HG03095 (cell line): ENCODE data around the gene ATG101.
A peak's percentile ranks its signal among the peaks of the same experiment; 100 is the strongest.

ENCODE experiments used
- ATAC-seq: cut with Tn5 transposase; IDR thresholded peaks from one replicate; pipeline ENCODE4 v1.9.1; 2021; ENCODE audit warnings: moderate library complexity; ENCODE audit not compliant: unreplicated experiment

Gene ATG101

GRCh38 chr12:52057638-52058576 lies 11.9 kb upstream of the ATG101 start:
- no peak for ATAC-seq

- no peak for ATAC-seq
Observed at GRCh38 chr12:52058631-52059361, 11.0 kb upstream of the ATG101 start.

DNA sequence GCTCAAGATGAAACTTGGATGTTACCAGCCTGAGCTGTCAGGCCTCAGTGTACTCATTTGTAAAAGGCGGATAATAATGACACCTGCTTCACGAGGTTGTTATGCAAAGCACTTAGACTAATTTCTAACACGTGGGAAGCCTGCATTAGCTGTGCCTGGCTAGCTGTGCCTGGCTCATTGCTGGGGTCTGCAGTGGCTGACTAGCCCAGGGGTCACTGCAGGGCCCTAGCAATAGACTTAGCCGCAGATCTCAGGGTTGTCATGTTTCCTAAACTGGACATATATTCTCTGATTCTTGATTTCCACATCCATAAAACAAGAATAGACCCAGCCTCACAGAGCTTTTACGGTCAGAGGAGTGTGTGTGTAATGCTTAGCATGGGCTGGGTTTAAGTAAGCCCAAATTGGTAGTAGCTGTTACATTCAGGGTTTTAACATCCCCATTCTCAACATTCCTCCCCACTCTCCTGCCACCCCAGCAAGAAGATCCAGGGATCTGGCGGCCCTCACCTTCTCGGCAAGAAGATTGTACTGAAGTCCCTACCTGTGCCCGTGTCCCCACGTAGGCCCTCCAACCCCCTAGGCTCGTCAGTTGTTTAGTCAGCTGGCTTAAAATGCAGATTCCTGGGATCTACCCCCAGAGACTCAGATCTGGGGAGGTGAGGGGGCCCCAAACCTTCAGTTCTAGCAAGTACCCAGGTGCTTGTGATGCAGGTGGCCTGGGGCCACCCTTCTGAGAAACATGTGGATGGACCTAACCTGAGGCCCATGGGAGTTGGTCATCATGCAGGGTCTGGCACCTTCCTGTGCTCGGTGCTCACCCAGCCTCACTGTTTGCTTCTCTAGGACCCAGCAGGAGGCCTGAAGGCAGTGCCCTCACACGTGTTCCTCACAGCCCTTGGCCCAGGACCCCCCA lies 9.9 kb upstream of the ATG101 start:
- ATAC-seq = no peak

GRCh38 chr12:52060498-52061177 lies 9.1 kb upstream of the ATG101 start:
- ATAC-seq = no peak

DNA sequence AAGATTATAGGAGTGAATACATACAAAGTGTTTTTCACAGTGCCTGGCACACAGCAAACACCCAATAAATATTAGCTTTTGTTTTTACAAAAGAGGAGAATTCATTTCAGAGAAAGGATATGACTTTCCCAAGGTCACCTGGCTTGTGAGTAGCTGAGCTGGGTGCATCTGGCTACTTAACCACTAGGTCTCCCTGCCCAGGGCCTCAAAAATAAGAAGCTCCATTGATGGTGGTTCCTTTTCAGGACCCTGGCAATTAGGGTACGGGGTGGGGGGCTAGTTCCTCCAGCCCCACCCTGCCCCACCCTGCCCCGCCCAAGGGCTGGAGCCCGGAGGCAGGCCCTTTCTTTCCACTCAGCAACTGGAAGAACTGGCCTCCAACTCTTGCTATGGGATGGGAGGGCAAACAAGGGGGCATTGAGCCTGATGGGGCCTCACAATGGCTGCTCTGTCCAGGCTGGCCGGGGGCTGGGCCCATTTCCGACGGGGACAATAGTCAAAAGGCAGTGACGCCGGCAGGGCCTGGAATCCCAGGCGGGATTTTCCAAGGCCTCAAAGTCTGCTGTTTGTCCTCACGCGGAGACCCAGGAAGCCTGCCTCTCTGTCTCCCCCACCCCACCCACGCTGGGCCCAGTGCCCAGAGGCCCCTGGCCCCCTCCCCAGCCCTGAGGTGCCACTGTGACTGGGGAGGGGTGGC lies 8.2 kb upstream of the ATG101 start:
- no peak for ATAC-seq

- ATAC-seq = no peak
Observed at GRCh38 chr12:52062167-52063081, 7.4 kb upstream of the ATG101 start.

DNA sequence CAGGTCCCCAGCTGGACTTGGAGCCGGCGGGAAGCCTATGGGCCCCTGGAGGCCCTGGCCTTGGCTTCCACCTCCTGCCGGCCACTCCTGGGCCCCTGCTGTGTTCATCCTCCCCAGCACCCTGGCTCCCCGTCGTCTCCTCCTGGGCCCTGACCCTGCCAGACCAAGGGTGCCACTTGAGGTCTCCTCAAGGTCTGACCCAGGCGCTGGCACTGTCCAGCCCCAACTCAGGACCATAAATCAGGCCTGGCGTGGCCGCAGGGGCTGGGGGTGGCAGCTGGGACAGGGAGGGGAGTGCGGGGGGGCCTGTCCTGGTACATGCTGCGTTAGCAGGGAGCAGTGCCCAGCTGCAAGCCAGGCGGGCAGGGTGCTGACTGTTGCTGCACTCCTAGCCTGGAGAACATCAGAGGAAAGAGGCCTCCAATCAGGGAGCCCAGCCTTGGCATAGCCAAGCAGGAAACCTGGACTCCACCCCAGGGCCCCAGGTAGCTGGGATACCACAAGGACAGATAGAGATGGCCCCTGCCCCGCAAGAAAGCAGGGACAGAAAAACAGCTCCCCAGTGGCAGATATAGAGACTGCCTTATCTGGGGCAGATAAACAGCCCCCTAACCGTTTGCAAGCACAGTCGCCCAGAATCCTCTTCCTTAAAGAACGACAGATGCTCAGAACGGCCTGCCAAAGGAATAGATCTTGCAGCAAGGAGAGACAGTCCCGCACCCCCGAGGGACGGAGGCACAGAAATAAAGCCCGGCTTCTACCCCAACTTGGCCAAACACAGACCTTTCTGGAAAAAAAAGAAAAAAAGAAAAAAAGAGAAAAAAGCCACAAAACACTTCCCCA lies 6.5 kb upstream of the ATG101 start:
- no peak for ATAC-seq

DNA sequence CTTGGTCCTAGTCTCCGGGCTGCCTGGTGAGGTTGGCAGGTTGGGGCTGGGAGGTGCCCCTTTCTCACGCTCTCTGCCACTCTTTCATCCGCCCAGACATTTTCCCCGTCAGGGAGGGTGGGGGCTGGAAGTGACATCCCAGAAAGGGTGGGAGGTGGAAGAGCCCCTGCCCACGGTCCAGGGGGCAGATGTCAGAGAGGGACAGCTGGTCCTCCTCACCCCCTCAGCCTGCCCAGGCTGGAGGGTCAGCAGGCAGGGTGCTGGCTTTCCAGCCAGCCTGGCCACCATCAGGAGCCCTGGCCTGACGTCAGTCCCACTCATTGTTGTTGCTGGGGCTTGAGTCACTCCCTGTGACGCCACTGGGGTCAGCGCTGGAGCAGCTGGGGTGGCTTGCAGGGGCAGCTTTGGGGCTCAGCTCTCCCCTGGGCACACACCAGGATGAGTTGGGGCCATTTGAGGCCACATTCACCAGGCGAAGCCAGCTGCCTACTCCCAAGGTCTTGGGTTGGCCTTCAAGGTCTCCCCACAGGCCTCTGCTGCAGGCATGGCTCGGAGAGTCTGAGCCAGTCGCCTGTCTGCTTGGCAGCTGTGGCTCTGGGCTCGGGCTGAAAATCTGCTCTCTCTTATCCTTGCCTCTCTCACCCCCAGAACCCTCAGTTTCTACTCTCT lies 5.7 kb upstream of the ATG101 start:
- no peak for ATAC-seq

DNA sequence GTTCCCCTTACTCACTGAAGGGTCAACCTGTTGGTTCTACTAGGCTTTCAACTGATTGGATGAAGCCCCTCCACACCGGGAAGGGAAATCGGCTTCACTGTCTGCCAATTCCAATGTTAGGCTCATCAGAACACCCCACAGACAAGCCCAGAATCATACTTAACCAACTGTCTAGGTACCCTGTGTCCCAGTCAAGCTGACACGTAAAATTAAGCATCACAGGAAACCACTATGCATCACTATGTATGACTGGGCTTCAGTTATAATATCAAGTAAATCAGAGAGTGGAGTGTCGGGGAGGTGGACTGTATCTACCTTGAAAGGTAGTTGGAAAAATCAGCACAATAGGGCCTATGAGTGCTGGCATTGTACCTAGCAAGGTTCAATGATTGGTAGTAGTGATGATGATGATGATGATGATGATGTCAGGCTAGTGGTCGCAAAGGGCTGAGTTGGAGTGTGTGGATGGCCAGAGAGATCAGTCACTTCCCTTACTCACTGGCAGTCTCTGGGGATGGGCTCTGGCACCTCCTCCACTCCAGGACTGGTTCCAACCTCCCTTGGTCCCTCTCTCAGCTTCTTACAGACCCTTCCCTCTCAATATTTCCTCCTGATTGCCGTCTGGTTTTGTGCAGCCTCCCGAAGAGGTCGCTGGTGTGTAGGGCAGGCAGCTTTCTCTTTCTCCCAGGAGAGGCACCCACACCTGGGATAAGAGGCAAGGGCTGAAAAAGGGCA lies 3.3 kb upstream of the ATG101 start:
- ATAC-seq = no peak

- ATAC-seq = no peak
Observed at GRCh38 chr12:52067081-52067374, 2.8 kb upstream of the ATG101 start.

DNA sequence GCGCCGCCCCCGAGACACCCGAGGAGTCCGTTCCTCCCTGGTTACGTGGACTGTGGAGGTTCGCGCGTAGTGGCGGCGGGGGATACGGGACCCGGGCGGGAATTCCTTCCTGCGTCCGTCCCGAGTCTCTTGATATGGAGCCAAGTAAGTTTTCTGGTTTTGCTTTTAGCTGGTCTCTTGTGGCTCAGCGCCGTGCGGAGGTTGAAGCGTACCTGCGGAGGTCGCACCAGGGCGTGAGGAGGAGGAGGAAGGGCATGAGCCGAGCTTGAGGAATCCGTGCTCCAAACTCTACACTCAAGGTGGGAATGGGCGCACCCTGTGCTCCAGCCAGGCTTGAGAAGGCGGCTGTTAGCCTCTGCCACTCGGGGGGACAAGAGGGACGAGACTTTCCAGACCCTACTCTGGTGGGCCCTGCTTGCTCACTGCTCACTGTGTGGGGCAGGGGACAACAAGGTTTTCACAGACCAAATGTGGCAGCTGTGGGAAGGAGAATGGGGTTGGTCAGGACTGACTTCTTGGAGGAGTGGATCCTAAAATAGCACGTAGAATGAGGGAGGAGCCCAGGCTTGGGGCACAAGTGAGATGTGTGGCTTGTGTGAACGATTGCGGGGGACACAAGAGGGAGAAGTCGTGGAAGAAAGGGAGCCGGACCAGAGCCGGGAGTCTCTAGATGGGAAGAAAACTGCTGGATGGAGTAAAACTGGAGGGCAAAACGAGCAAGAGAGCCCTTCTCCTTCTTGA lies 577 bp downstream of the ATG101 start:
- ATAC-seq = peak; percentile 18

DNA sequence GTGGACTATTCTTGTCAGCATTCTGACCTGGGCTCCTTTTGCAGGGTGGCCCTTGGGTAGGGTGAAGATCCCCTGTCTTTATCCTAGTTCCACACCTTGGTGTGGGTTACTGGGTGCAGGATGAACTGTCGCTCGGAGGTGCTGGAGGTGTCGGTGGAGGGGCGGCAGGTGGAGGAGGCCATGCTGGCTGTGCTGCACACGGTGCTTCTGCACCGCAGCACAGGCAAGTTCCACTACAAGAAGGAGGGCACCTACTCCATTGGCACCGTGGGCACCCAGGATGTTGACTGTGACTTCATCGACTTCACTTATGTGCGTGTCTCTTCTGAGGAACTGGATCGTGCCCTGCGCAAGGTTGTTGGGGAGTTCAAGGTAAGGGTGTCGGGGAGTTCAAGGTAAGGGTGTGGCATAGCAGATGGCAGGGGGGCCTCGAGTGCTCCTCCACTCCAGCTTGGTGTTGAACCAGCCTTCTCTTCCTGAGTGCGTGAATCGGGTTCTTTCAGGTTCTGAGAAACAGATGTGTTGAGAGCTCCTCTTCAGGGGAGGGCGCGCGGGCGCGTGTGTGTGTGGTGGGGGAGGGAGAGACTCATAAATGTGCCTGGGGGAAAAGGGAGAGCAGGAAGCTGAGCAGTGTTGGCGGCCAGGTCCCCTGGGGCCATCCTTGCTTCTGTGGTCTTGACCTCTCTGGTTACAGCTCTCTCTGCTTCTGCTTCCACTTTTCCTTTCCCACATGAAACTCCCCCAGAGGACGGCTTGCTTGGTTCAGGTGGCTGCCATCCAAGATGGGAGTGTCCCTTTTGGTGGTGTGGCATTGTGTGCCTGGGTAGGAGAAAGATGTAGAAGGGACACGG lies 4.0 kb downstream of the ATG101 start:
- ATAC-seq = no peak

DNA sequence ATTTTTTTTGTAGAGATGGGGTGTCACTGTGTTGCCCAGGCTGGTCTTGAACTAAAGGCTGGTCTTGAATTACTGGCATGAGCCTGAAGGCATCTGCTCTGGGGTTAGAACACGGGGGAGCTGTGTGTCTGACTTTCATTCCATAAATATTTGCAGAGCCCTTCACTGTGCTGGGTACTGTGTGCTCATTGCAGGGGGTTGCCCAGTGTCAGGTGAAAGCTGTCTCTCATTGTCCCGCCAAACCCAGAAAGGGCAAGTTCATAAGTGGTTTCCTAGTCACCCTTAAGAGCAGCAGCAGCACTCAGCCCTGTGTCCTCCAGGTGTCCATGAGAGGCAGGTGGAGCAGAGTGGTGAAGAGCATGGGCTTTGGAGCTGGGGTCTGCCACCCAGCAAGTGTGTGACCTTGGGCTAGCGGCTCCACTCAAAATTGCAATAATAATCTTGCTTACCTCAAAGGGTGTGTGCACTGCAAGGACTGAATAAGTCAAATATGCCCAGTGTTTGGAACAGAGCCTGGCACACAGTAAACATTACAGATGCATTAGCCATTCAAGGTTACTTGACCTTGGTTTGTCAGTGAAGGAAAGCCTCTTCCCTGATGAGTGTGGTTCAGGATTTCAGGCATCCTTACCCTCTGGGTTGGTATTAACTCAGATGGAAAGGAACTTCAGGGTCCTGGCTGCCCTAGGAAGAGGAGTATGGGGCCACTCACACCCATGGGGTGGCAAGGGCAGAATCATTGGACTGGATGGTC lies 5.4 kb downstream of the ATG101 start:
- no peak for ATAC-seq

DNA sequence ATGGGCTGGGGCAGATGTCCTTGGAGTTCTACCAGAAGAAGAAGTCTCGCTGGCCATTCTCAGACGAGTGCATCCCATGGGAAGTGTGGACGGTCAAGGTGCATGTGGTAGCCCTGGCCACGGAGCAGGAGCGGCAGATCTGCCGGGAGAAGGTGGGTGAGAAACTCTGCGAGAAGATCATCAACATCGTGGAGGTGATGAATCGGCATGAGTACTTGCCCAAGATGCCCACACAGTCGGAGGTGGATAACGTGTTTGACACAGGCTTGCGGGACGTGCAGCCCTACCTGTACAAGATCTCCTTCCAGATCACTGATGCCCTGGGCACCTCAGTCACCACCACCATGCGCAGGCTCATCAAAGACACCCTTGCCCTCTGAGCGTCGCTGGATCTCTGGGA lies 7.0 kb downstream of the ATG101 start:
- no peak for ATAC-seq

DNA sequence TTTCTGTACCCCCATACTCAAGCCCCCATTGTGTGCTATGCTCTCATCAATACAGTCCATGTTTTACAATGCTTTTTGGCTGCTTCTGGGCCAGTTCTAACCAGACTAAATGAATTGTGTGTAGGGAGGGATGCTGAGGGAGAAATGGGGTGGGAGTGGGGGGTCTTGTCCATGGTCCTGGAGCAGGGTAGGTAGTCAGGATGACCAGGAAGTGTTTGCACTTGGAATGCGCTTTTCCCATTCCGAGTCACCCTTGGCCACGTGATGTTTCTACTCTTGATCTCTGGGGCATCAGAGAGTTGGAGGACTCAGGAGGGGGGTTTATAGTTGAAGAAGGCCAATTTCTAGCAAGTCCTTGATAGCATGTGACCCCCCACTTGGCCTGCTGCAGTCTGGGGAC lies 8.5 kb downstream of the ATG101 start:
- ATAC-seq = no peak
